Measurements from ENCODE around the gene SRCIN1. TPM values are rescaled to one million over a fixed set of nuclear protein-coding genes. Genes with fewer than 3 reads are reported as not detected.

Gene SRCIN1
- total and polyA plus RNA-seq, 9 donors, result 0.75 to 1.9 (median 1.3) TPM

DNA sequence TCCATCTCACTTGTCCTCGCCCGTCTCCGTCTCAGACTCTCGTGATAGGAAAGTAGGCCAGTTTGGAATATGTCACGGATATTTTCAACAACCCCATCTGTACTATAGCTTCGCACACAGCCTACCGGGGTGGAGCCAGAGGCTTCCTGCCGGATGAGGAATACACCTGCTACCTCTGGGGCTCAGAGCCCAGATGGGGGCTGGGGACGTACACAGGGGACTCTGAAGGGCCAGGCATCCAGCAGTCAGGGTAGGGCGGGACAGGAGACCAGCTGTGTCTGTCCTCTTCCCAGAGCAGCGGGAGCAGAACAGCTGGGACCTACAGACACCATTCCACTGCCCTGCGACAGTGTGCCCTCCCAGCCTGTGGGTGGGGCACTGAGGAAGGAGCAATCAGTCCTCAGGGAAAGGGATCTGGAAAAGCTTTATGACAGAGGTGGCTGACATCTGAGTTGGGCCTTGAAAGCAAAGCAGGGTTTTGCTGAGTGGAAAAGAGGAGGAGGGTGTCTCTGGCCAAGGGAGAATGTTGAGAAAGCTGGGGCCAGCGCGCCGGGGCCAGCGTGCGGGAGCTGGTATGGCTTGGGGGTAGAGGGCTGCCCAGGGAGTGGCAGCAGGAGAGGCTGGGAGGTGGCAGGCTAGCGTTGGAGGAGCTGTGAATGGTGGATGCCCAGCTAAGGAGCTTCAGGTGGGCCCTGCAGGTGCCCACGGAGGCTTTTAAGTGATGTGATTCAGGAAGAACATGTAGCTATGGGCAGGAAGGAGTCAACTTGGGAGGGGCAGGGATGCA is 11.5 kb upstream of the SRCIN1 start:
- 52% methylated on average over 12 of the region's 19 CpGs for WGBS (ENCODE audit: insufficient coverage)
- Histone ChIP-seq H3K27ac (ENCODE audit: low read length) (no peak overlapping the region), H3K36me3 (ENCODE audit: control insufficient read depth, insufficient read depth, low read length) (no peaks in the 10 kb centered on the region), H3K4me1 (ENCODE audit: control insufficient read depth, insufficient read depth, low read length) (peaks cover 14% of the 10 kb centered on the region), H3K27me3 (ENCODE audit: control insufficient read depth, insufficient read depth, low read length) (peaks cover 13% of the 10 kb centered on the region), H3K9me3 (replicated peaks; ENCODE audit: control insufficient read depth, low read depth, low read length) (peaks cover under 1% of the 10 kb centered on the region), H3K4me3 (ENCODE audit: low read length) (no peak overlapping the region)
- no peak for DNase-seq

DNA sequence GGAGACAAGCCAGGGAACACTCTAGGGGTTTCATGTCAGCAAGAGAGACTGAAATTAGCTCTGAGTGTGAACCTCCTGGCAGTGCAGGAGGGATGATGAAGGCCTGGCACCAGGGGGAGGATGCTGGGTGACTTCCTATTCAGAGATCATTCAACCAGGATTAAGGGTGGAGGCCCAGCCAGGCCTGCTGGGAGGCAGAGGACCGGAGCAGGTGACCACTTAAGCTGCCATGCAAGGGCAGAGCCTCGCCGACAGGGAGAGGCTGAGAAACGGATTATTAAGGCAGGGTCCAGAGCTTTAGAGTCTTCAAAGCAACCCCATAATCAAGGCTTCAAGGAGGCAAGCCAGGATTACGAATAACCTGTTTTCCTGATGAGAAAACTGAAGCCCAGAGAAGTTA is 10.6 kb upstream of the SRCIN1 start:
- Histone ChIP-seq H3K9me3 (replicated peaks; ENCODE audit: control insufficient read depth, low read depth, low read length) (peaks cover 6% of the 10 kb centered on the region), H3K36me3 (ENCODE audit: control insufficient read depth, insufficient read depth, low read length) (no peaks in the 10 kb centered on the region), H3K27me3 (ENCODE audit: control insufficient read depth, insufficient read depth, low read length) (peaks cover 15% of the 10 kb centered on the region), H3K4me3 (ENCODE audit: low read length) (no peak overlapping the region), H3K4me1 (ENCODE audit: control insufficient read depth, insufficient read depth, low read length) (peaks cover 14% of the 10 kb centered on the region), H3K27ac (ENCODE audit: low read length) (no peak overlapping the region)
- WGBS (ENCODE audit: insufficient coverage), result 54% methylated on average over 5 of the region's 5 CpGs
- DNase-seq, result no peak

DNA sequence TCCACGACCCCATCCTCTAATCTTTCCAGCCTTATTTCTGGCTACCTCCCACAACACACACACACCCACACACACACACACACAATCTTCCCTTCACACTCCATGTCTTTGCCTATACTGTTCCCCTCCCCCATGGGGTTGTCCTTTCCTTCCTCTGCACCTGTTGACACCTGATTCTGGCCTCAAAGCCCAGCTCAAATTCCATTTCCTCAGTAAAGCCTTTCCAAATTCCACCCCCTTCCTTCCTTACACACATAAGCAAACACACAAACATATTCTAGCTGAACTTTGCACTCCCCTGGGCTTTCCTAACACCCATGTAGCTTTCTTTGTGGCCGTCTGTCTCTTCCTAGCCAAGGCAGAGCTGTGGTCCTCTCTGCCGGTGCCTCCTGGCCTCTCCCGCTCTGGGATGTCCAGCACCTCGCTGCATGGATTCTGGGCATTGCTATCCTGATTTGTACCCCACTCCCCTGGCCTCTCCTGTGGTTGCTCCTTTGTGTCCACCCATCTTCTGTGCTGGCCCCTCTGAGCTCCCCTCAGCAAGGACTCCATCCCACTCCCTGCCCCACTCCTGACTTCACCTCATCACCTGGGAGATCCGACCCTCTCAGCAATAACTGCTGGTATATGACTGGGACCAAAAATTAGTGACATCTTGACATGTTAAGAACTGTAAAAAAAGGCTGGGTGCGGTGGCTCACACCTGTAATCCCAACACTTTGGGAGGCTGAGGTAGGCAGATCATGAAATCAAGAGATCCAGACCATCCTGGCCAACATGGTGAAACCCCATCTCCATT is 8.4 kb upstream of the SRCIN1 start:
- H3K9me3 ChIP-seq (replicated peaks; ENCODE audit: control insufficient read depth, low read depth, low read length), result peaks cover 6% of the 10 kb centered on the region
- peaks cover 23% of the 10 kb centered on the region for H3K27me3 ChIP-seq (ENCODE audit: control insufficient read depth, insufficient read depth, low read length)
- no peak for DNase-seq
- no peak overlapping the region for H3K27ac ChIP-seq (ENCODE audit: low read length)
- 46% methylated on average over 5 of the region's 7 CpGs for WGBS (ENCODE audit: insufficient coverage)
- peaks cover 14% of the 10 kb centered on the region for H3K4me1 ChIP-seq (ENCODE audit: control insufficient read depth, insufficient read depth, low read length)
- H3K4me3 ChIP-seq (ENCODE audit: low read length), result no peak overlapping the region
- H3K36me3 ChIP-seq (ENCODE audit: control insufficient read depth, insufficient read depth, low read length), result no peaks in the 10 kb centered on the region

DNA sequence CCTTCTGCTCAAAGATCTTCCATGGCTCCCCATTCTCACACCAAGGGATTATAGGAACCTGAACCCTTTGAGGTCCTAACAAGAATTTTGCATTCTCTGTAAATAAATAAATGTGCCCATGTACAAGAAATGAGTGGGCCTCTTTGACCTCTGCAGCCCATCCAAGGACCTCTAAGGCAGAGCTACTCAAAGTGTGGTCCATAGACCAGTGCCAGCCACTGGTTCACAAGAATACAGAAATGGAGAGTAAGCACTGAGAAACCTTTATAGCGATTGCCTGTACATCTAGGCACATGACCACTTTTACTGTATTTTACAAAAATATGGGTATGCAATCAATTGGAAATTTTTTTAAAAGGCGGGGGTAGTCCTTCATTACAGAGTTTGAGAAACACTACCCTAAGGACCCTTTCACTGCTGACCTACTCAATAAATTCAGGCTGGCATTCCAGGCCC is 7.8 kb upstream of the SRCIN1 start:
- peaks cover 30% of the 10 kb centered on the region for H3K27me3 ChIP-seq (ENCODE audit: control insufficient read depth, insufficient read depth, low read length)
- WGBS (ENCODE audit: insufficient coverage), result no CpG with 5 or more reads among the region's 2 CpGs

DNA sequence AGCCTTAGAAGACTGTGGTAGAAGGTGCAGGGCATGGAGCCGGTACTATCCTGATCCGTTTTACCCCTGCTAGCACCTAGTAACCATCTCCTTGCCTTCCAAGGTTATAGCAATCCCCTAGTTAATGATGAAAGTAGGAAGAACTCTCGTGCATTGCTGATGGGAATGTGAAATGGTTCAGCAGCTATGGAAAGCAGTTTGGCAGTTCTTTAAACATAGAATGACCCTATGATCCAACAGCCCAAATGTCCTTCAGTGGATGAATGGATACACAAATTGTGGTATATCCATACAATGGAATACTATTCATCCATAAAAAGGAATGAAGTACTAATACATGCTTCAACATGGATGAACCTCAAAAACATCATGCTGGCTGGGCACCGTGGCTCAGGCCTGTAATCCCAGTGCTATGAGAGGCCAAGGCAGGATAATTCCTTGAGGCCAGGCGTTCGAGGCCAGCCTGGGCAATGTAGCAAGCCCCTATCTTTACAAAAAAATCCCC is 6.2 kb upstream of the SRCIN1 start:
- peaks cover 11% of the 10 kb centered on the region for H3K4me1 ChIP-seq (ENCODE audit: control insufficient read depth, insufficient read depth, low read length)
- H3K27me3 ChIP-seq (ENCODE audit: control insufficient read depth, insufficient read depth, low read length), result peaks cover 46% of the 10 kb centered on the region
- H3K36me3 ChIP-seq (ENCODE audit: control insufficient read depth, insufficient read depth, low read length), result no peaks in the 10 kb centered on the region
- 50% methylated on average over 1 of the region's 6 CpGs for WGBS (ENCODE audit: insufficient coverage)
- peaks cover 6% of the 10 kb centered on the region for H3K9me3 ChIP-seq (replicated peaks; ENCODE audit: control insufficient read depth, low read depth, low read length)
- no peak overlapping the region for H3K4me3 ChIP-seq (ENCODE audit: low read length)
- DNase-seq, result no peak
- no peak overlapping the region for H3K27ac ChIP-seq (ENCODE audit: low read length)

More for the DNA sequence above, 7.8 kb upstream of the SRCIN1 start:
- H3K4me1 ChIP-seq (ENCODE audit: control insufficient read depth, insufficient read depth, low read length), result peaks cover 14% of the 10 kb centered on the region
- no peak for DNase-seq
- H3K36me3 ChIP-seq (ENCODE audit: control insufficient read depth, insufficient read depth, low read length), result no peaks in the 10 kb centered on the region
- H3K4me3 ChIP-seq (ENCODE audit: low read length), result no peak overlapping the region
- H3K9me3 ChIP-seq (replicated peaks; ENCODE audit: control insufficient read depth, low read depth, low read length), result peaks cover 6% of the 10 kb centered on the region
- no peak overlapping the region for H3K27ac ChIP-seq (ENCODE audit: low read length)

DNA sequence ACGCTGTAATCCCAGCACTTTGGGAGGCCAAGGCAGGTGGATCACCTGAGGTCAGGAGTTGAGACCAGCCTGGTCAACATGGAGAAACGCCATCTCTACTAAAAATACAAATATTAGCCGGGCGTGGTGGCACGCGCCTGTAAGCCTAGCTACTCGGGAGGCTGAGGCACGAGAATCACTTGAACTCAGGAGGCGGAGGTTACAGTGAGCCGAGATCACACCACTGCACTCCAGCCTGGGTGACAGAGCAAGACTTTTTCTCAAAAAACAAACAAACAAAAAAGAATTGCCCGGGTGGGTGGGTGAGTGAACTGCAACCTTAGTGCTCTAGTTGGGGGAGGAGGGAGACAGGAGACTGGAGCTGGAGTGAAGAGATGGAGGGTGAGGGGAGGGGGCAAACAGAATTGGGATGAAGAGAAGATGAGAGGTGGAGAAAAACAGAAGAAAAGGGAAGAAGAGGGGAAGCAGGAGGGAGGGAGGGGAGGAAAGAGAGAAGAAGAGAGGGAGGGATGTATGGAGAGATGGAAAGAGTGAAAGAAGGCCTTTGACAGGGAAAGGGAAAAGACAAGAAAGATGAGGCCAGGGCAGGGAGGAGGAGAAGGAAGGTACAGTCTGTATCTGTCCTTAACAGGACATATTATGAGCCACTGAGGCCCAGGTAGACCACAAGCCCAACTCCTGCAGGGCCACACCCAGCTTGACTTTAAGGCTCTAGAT is 5.5 kb upstream of the SRCIN1 start:
- WGBS (ENCODE audit: insufficient coverage), result 88% methylated on average over 1 of the region's 11 CpGs

DNA sequence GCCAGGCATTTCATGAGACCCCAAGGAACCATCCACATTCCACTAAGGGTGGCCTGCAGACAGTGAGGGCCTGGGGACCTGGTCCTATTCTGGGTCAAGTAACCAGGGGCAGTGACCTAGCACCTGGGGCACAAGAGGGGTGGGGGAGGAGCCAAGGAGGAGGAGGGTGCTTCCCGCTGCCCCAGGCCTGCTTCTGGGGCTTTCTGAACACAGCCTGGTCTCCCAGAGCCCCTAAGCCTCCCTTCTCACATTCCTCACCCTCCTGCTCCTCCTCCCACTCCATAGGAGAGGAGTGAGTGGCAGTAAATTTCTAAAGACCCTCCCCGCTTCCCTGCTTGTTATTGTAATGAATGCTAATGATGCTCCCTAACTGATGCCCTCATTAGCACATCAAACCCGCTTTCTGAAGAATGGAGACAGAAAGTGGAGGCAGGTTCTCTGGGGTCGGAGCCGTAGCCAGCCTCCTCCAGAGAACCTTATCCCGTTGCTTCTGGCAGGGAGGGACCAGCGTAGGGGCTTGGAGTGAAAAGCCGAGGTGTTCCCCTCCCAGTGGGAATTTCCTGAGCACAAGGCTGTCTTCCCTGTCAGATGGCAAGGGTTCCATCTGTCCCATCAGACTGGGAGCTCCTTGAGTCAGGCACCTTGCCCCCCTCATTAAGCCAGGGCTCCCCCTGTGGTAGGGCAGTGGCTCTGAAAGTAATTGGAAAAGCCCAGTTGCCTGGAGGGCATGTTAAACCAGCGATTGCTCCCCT is 3.7 kb upstream of the SRCIN1 start:
- WGBS (ENCODE audit: insufficient coverage), result 10% methylated on average over 6 of the region's 9 CpGs
- no peak overlapping the region for H3K27ac ChIP-seq (ENCODE audit: low read length)
- H3K4me1 ChIP-seq (ENCODE audit: control insufficient read depth, insufficient read depth, low read length), result peaks cover 14% of the 10 kb centered on the region
- DNase-seq, result no peak
- H3K36me3 ChIP-seq (ENCODE audit: control insufficient read depth, insufficient read depth, low read length), result no peaks in the 10 kb centered on the region
- peaks cover 61% of the 10 kb centered on the region for H3K27me3 ChIP-seq (ENCODE audit: control insufficient read depth, insufficient read depth, low read length)
- H3K4me3 ChIP-seq (ENCODE audit: low read length), result no peak overlapping the region
- peaks cover 6% of the 10 kb centered on the region for H3K9me3 ChIP-seq (replicated peaks; ENCODE audit: control insufficient read depth, low read depth, low read length)

More for the DNA sequence above, 5.5 kb upstream of the SRCIN1 start:
- Histone ChIP-seq H3K27ac (ENCODE audit: low read length) (no peak overlapping the region), H3K27me3 (ENCODE audit: control insufficient read depth, insufficient read depth, low read length) (peaks cover 52% of the 10 kb centered on the region), H3K4me3 (ENCODE audit: low read length) (no peak overlapping the region), H3K9me3 (replicated peaks; ENCODE audit: control insufficient read depth, low read depth, low read length) (peaks cover 6% of the 10 kb centered on the region), H3K36me3 (ENCODE audit: control insufficient read depth, insufficient read depth, low read length) (no peaks in the 10 kb centered on the region), H3K4me1 (ENCODE audit: control insufficient read depth, insufficient read depth, low read length) (peaks cover 14% of the 10 kb centered on the region)
- DNase-seq, result no peak

DNA sequence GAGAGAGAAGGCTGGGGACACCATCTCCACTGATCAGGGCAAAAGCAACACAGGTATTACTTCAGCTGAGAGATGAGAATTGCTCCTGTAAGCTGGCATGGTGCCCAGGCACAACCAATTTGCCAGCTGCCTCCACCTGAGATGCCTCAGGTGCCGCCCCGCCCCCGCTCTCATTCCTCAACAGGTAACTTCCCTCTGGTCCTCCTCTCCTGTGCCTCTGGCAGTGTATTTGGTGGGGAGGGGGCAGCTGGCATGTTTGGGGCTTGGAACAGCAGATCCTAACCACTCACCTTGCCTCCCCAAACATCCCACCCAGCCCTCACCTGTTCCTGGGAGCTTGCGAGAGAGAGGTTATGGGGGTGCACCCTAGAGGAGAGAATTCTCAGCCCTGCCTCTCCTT is 2.9 kb upstream of the SRCIN1 start:
- Histone ChIP-seq H3K27ac (ENCODE audit: low read length) (no peak overlapping the region), H3K36me3 (ENCODE audit: control insufficient read depth, insufficient read depth, low read length) (no peaks in the 10 kb centered on the region), H3K4me1 (ENCODE audit: control insufficient read depth, insufficient read depth, low read length) (peaks cover 11% of the 10 kb centered on the region), H3K9me3 (replicated peaks; ENCODE audit: control insufficient read depth, low read depth, low read length) (peaks cover 6% of the 10 kb centered on the region), H3K27me3 (ENCODE audit: control insufficient read depth, insufficient read depth, low read length) (peaks cover 69% of the 10 kb centered on the region), H3K4me3 (ENCODE audit: low read length) (no peak overlapping the region)
- DNase-seq, result no peak
- WGBS (ENCODE audit: insufficient coverage), result no CpG with 5 or more reads among the region's 4 CpGs

Measured in muscle of leg (tissue), 11 donors.